ENCODE results near the gene UFL1.
"Not testable (repeated sequence)": the region's sequence is repeated elsewhere in the genome, so short reads cannot be mapped to it uniquely, and the experiment has no call there.

Gene UFL1

GRCh38 chr6:96547654-96548053 is 26.0 kb downstream of the UFL1 start:
- H3K27me3 ChIP-seq (ENCODE audit: insufficient read depth, poor library complexity, severe bottlenecking) = no peaks in the 10 kb centered on the region
- no peak overlapping the region for H3K27ac ChIP-seq (replicated peaks)
- TF ChIP-seq POLR2AphosphoS5 (IDR thresholded peaks at IDR 0.05; ENCODE audit: low read depth) = no peak
- no peak for TF ChIP-seq CTCF (IDR thresholded peaks at IDR 0.05; ENCODE audit: insufficient read depth, low read length)
- TF ChIP-seq REST (IDR thresholded peaks at IDR 0.05; ENCODE audit: insufficient replicate concordance, low read depth) = no peak
- TF ChIP-seq GABPA (IDR thresholded peaks at IDR 0.05; ENCODE audit: low read depth) = no peak
- no peak for TF ChIP-seq SPI1 (IDR thresholded peaks at IDR 0.05; ENCODE audit: borderline replicate concordance, low read depth)
- no peak for DNase-seq (ENCODE audit: low read depth in 1 of 2, low spot score in 1 of 2)
- no peak overlapping the region for H3K4me3 ChIP-seq (replicated peaks; ENCODE audit: insufficient read depth, low read length)

DNA sequence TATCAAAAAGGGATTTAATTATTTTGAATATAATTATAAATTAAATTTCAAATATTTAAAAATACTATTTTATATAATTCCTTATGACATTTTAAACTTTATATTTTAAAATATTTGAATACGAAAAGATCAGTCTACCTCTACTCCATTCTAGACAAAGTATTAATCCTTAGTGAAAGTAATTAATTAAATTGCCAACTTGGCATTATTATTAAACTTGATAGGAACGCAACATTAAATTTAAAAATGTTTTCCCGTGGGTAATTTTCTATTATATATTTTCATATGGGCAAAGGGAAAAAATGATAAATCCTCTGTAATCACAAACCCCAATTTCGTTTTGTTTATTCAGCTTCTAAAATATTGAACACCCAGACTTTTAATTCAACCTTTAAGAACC is 33.0 kb downstream of the UFL1 start:
- TF ChIP-seq POLR2AphosphoS5 (IDR thresholded peaks at IDR 0.05; ENCODE audit: low read depth) (no peak), GABPA (IDR thresholded peaks at IDR 0.05; ENCODE audit: low read depth) (no peak), SPI1 (IDR thresholded peaks at IDR 0.05; ENCODE audit: borderline replicate concordance, low read depth) (no peak), CTCF (IDR thresholded peaks at IDR 0.05; ENCODE audit: insufficient read depth, low read length) (no peak), REST (IDR thresholded peaks at IDR 0.05; ENCODE audit: insufficient replicate concordance, low read depth) (no peak)
- Histone ChIP-seq H3K27me3 (ENCODE audit: insufficient read depth, poor library complexity, severe bottlenecking) (no peaks in the 10 kb centered on the region), H3K27ac (replicated peaks) (no peak overlapping the region), H3K4me3 (replicated peaks; ENCODE audit: insufficient read depth, low read length) (no peak overlapping the region)
- no peak for DNase-seq (ENCODE audit: low read depth in 1 of 2, low spot score in 1 of 2)

DNA sequence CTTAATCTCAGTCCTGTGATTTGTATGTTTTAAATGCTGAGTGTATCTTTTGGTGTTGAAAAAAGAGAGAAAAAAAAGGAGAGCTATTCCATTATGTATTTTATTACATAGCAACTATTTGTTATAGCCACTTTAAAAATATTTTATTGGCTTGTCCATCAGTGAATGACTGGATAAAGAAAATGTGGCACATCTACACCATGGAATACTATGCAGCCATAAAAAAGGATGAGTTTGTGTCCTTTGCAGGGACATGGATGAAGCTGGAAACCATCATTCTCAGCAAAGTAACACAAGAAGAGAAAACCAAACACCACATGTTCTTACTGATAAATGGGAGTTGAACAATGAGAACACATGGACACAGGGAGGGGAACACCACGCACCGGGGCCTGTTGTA is 38.1 kb downstream of the UFL1 start:
- not testable (repeated sequence) for H3K27ac ChIP-seq (replicated peaks); DNase-seq (ENCODE audit: low read depth in 1 of 2, low spot score in 1 of 2); H3K4me3 ChIP-seq (replicated peaks; ENCODE audit: insufficient read depth, low read length); H3K27me3 ChIP-seq (ENCODE audit: insufficient read depth, poor library complexity, severe bottlenecking)

DNA sequence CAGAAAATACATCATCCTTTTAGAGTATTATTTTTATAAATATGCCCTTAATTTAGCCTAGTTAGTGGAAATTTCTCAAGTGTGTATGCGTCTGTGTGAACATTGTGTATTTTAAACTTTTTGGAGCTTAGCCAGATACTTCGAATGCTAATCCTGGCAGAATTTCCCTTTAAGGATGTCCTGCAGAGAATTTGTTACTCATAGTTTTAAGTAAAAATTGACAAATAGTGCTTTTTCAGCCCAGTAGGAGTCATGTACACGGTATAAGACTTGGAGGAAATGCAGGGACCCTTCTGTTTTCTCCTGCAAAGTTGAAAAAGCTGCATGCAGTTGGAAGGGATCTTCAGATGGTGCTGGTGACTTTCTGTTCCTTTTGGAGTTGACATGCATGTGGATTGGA is 41.3 kb downstream of the UFL1 start, which contains the start of gene FHL5:
Gene FHL5 (plus strand): TSS at position 243 of the 400 bp plus-strand sequence. CDS start 40,486 bp downstream, outside the sequence.
- peaks cover 8% of the 10 kb centered on the region for H3K27me3 ChIP-seq (ENCODE audit: insufficient read depth, poor library complexity, severe bottlenecking)
- H3K4me3 ChIP-seq (replicated peaks; ENCODE audit: insufficient read depth, low read length) = no peak within 1 kb of the TSS
- no peak within 1 kb of the TSS for H3K27ac ChIP-seq (replicated peaks)
- DNase-seq (ENCODE audit: low read depth in 1 of 2, low spot score in 1 of 2) = no peak
- TF ChIP-seq REST (IDR thresholded peaks at IDR 0.05; ENCODE audit: insufficient replicate concordance, low read depth) (no peak), CTCF (IDR thresholded peaks at IDR 0.05; ENCODE audit: insufficient read depth, low read length) (no peak), SPI1 (IDR thresholded peaks at IDR 0.05; ENCODE audit: borderline replicate concordance, low read depth) (no peak)
